GM19328 (cell line): Measurements from ENCODE around the gene TNRC6A.
A peak's percentile ranks its signal among the peaks of the same experiment; 100 is the strongest.
"Not testable (repeated sequence)": the region's sequence is repeated elsewhere in the genome, so short reads cannot be mapped to it uniquely, and the experiment has no call there.

Experiments
- ATAC-seq: cut with Tn5 transposase; IDR thresholded peaks from one replicate; pipeline ENCODE4 v1.9.1; 2021; ENCODE audit warnings: mild to moderate bottlenecking, moderate library complexity; ENCODE audit not compliant: unreplicated experiment

Gene TNRC6A

DNA sequence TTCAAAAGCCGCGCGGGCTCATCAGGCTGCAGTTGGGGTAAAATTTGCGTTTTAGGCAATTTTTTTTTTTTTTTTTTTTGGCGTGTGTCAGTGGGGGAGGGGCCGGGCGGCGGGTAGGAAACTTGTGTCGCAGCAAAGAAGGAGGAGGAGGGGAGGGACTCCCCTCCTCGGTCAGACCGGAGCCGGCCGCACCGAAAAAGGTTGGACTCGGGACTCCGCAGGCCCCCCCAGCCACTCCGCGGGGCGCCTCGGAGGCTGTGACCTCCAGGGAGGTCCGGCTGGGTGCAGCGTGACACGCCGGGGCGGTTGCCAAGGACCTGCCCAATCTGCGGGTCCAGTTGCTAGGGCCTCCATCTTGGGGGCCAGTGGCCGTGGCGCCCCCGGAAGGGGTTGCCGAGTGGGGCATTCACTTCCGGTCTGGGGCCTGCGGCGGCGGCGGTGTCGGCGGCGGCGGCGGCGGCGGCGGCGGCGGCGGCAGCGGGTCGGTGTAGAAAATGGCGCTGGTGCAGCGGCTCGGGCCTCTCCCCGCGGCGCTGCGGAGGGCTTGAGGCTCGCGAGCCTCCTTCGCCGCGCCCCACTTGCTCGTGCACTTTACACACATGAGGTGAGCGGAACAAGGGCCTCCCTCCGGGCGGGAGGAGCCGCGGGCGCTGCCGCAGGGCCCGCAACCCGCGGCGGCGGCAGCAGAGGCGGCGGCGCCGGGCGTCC is at the start of gene TNRC6A:
Gene TNRC6A, plus strand, starts transcription at position 409 of the 708 bp plus-strand sequence. Its CDS starts 191 bp downstream, at position 600.
- peak; percentile 86 for ATAC-seq

- ATAC-seq: no peak
Observed at GRCh38 chr16:24681793-24682192, 47.7 kb upstream of the TNRC6A start.

DNA sequence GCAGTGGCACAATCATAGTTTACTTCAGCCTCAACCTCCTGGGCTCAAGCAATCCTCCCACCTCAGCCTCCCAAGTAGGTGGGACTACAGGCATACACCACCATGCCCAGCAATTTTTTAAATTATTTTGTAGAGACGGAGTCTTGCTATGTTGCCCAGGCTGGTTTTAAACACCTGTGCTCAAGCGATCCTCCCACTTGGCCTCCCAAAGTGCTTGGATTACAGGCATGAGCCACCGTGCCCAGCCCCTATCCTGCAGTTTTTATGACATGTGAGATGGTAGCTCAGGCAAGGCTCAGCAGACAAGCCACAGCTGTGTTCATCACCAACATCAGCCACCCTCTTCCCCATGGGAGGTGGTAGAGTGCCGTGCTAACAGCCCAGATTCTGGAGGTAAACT is 46.2 kb upstream of the TNRC6A start:
- ATAC-seq: no peak

GRCh38 chr16:24683847-24684493 is 45.5 kb upstream of the TNRC6A start:
- no peak for ATAC-seq

- ATAC-seq: no peak
Observed at GRCh38 chr16:24685539-24686432, 43.7 kb upstream of the TNRC6A start.

DNA sequence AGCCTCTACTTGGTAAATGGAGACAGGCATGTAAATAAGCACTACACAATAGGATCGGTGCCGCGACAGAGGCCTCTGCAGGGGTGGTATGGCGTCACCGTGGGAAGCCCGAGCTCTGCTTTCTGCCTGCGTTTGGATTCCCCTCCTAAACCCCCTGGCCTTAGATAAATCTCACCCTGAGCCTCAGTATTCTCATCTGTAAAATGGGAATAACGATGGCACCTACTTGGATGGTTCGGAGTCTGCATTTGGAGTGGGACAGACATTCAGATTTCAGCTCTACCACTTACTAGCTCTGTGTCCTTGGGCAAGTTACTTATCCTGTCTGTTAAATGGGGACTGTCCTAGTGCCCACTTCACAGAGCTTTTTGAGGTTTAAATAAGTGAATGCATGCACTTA is 42.8 kb upstream of the TNRC6A start:
- no peak for ATAC-seq

DNA sequence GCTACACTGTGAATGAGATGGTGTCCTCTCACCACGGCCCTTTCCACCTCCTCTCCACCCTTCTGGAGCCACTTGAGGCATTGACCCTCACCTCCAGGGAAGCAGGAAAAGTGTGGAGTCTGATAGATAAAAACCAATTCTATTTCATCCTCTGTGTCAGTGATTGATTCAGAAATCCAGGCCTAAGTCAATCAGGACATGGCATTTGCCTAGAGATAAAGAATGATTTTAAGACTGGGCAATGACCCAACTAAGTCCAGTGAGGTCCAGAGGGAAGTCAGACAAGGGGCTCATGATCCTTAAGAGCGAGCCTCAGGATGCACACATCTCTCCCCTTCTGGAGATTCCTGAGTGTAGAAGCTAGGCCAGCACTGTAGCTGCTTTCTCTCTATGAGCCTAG is 41.1 kb upstream of the TNRC6A start:
- no peak for ATAC-seq

DNA sequence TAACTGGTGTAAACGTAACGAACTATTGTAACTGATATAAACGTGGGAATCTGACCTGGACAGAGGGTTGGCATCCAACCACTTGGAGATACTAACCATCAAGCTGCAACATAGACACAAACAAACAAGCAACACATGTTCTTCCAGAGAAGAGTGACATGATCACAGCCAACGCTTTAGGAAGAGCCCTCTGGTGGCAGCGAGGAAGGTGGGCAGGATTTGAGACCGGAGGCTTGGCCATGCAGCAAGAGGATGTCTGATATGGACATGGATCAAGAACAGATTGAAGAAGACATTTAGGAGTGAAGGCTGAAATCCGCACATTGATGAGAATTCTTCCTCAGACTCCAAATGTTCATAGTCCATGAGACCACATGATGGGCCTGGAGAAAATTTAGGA is 40.3 kb upstream of the TNRC6A start:
- no peak for ATAC-seq

- ATAC-seq: no peak
Observed at GRCh38 chr16:24692854-24693253, 36.6 kb upstream of the TNRC6A start.

GRCh38 chr16:24694931-24695330 is 34.5 kb upstream of the TNRC6A start:
- no peak for ATAC-seq

DNA sequence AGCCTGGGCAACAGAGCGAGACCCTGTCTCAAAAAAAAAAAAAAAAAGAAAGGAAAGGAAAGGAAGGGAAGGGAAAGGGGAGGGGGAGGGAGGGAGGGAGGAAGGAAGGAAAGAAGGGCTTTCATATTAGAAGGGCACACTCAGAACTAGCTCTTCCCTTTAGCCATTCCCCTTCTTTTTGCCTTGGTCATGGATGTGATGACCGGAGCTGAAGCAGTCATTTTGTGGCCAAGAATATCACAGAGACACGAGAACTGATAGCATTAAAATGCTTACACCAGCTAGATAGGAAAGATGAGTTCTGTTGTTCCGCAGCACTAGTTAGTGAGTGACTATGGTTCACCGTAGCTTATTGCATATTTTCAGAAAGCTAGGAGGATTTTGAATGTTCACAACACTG is 32.8 kb upstream of the TNRC6A start:
- ATAC-seq: no peak

DNA sequence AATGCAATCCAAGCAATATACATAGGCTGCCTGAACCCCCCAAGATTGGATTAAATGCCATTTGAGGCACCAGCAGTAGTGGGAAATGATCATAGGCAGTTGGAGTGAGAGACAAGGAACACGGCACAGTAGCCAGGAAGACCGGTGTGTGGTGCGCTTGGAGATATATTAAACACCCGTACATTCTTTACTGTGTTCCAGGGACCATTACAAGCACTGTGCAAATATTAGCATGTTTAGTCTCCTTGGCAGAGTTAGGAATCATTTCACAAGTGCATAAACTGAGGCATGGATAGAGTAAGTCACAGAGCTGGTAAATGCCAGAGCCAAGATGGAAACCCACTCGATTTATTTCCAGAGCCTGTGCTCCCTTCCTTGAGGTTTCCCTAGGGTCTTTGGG is 31.1 kb upstream of the TNRC6A start:
- no peak for ATAC-seq

DNA sequence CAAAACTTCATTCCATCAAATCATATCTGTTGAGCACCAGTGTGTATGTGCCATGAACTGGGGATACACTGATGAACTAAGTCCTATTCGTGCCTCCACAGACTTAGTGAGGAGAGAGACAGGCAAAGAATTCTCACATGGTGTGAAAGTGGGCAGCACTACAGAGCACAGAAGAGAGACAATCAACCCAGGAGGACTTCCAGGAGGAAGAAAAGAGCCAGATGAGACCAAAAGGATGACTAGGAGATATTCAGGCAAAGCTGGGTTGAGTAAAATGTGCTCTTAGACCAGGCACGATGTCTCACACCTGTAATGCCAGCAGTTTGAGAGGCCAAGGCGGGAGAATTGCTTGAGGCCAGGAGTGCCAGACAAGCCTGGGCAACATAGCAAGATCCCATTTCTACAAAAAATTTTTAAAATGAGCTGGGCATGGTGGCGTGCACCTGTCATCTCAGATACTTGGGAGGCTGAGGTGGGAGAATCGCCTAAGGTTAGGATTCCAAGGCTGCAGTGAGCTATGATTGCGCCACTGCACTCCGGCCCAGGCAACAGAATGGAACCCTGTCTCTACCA is 30.2 kb upstream of the TNRC6A start:
- no peak for ATAC-seq

GRCh38 chr16:24700549-24701392 is 28.7 kb upstream of the TNRC6A start:
- ATAC-seq: no peak

DNA sequence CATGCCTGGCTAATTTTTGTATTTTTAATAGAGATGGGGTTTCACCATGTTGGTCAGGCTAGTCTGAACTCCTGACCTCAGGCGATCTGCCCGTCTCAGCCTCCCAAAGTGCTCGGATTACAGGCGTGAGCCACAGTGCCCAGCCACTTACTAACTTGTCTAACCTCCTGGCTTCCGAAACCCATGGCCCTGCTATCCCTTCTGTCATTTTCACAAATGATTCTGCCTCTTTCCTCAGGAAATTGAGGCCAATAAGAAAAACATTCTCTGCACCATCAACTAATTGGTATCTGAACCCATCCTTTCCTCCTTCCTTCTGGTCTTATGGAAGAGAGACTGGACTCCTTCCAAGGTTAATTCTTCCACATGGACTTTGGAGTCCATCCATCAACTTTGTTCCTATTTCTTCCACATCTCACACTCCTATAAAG is 27.9 kb upstream of the TNRC6A start:
- no peak for ATAC-seq

GRCh38 chr16:24707760-24708159 is 21.7 kb upstream of the TNRC6A start:
- ATAC-seq: not testable (repeated sequence)

DNA sequence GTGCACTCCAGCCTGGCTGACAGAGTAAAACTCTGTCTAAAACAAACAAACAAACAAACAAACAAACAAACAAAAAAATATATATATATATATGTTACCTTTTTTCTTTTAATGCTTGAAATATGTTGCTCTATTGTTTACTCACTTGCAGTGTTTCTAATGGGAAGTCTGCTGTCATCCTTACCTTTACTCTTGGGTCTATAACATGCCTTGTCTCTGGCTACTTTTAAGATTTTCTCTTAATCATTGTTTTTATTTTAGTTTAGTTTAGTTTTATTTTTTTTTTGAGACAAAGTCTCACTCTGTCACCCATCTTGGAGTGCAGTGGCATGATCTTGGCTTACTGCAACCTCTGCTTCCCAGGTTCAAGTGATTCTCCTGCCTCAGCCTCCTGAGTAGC is 16.1 kb upstream of the TNRC6A start:
- no peak for ATAC-seq

DNA sequence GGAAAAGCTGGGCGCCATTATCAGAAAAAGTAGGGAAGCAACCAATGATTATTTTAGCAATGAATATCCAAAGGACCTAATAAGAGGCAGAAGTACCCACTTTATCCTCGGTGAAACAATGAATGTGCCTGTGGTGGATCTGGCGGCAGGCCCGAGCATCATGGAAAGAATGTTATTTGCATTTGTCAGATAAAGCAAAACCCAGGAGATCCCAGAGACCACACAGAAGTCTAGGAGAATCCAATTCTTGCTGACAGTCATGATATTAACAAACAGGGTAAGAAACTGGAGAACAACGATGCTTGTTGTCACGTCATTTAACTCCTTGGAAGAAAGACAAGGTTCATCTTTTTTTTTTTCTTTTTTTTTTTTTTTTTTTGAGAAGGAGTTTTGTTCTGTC is 12.0 kb upstream of the TNRC6A start:
- ATAC-seq: no peak

GRCh38 chr16:24718967-24719521 is 10.4 kb upstream of the TNRC6A start:
- ATAC-seq: no peak

DNA sequence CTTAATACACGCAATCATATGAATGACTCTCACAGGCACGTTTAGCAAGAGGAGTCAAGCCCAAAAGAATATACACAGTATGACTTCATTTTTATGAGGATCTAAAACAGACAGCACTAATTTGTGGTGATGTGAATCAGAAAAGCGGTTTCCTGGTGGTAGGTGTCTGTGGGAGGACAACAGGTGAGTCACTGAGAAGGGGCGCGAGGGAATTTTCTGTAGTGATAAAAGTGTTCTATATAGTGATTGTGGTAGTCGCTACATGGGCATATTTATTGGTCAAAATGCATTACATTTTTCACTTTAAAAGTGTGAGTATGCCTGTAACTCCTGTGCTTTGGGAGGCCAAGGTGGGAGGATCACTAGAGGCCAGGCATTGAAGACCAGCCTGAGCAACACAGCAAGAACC is 7.6 kb upstream of the TNRC6A start:
- ATAC-seq: no peak
